K562 (cell line): ENCODE data around the gene GAL. TPM values are rescaled to one million over a fixed set of nuclear protein-coding genes. Genes with fewer than 3 reads are reported as not detected.

Source experiments
- ARID1B ChIP-seq: fragments of 450-650 bp; IDR thresholded peaks from 2 replicates; pipeline ENCODE4 v1.6.1; 2016; ENCODE audit warnings: antibody characterized with exemption, mild to moderate bottlenecking, inconsistent platforms
- ASH1L ChIP-seq: fragments of 450-650 bp; IDR thresholded peaks from 2 replicates; pipeline ENCODE4 v1.6.1; 2018; ENCODE audit warnings: borderline replicate concordance, mild to moderate bottlenecking, low read depth; ENCODE audit not compliant: partially characterized antibody
- ATF7 ChIP-seq: fragments of 450-650 bp; IDR thresholded peaks from 2 replicates; pipeline ENCODE4 v1.7.1; 2014; ENCODE audit warnings: mild to moderate bottlenecking, moderate library complexity
- BRCA1 ChIP-seq, 2 experiments: fragments of 450-650 bp in 1 of 2; sonication (generic) in 1 of 2; formaldehyde crosslinking in 1 of 2; IDR thresholded peaks; 2 replicates each; pipeline versions ENCODE4 v1.5.0 to v1.6.1; 2017 to 2020; ENCODE audit warnings: mild to moderate bottlenecking in 1 of 2, missing genetic modification reagents in 1 of 2
- CBX1 ChIP-seq: sonication (generic); IDR thresholded peaks from 2 replicates; pipeline ENCODE4 v1.6.1; 2016; ENCODE audit warnings: antibody characterized with exemption, low read depth, mild to moderate bottlenecking
- E2F3 ChIP-seq: fragments of 250-450 bp; sonication (Bioruptor Pico); IDR thresholded peaks from 2 replicates; pipeline ENCODE4 v1.4.0; 2020; ENCODE audit warnings: mild to moderate bottlenecking
- FOXA1 ChIP-seq: fragments of 450-650 bp; IDR thresholded peaks from 2 replicates; pipeline ENCODE4 v1.6.1; 2016; ENCODE audit warnings: mild to moderate bottlenecking, borderline replicate concordance
- FOXP1 ChIP-seq: sonication (generic); formaldehyde crosslinking; IDR thresholded peaks from 2 replicates; pipeline ENCODE4 v1.8.0; 2022; ENCODE audit warnings: mild to moderate bottlenecking, missing genetic modification reagents
- KDM1A ChIP-seq, 2 experiments: fragments of 450-650 bp; IDR thresholded peaks; 2 replicates each; pipeline ENCODE4 v1.6.1; 2016; ENCODE audit warnings: mild to moderate bottlenecking in 2 of 2
- MAFG ChIP-seq: fragments of 450-650 bp; conservative IDR thresholded peaks from 2 replicates; pipeline ENCODE4 v1.6.1; 2016; ENCODE audit warnings: missing genetic modification characterization, missing compliant biosample characterization
- NELFE ChIP-seq: IDR thresholded peaks from 2 replicates; pipeline ENCODE4 v1.6.1; 2011; ENCODE audit warnings: mild to moderate bottlenecking; ENCODE audit not compliant: insufficient read depth, insufficient read length
- PHF8 ChIP-seq: fragments of 200-600 bp; sonication (generic); IDR thresholded peaks from 2 replicates; pipeline ENCODE4 v1.6.1; 2012; ENCODE audit warnings: mixed run types, mild to moderate bottlenecking, inconsistent platforms, low read length, moderate library complexity, borderline replicate concordance
- PHTF2 ChIP-seq: fragments of 250-450 bp; sonication (Bioruptor Pico); IDR thresholded peaks from 2 replicates; pipeline ENCODE4 v1.5.0; 2021; ENCODE audit warnings: mild to moderate bottlenecking
- PRPF4 ChIP-seq: fragments of 200-400 bp; formaldehyde crosslinking; IDR thresholded peaks from one replicate; pipeline ENCODE4 v1.6.1; 2017; ENCODE audit warnings: low read length, low read depth, mild to moderate bottlenecking; ENCODE audit not compliant: insufficient read depth, poor library complexity, severe bottlenecking
- TAF1 ChIP-seq: IDR thresholded peaks from 2 replicates; pipeline ENCODE4 v1.6.1; 2011; ENCODE audit warnings: mild to moderate bottlenecking, low read length, moderate library complexity; ENCODE audit not compliant: insufficient read depth, control insufficient read depth, severe bottlenecking; ENCODE audit errors: extremely low read depth
- TBP ChIP-seq: optimal IDR thresholded peaks from 2 replicates; pipeline ENCODE3; 2011; ENCODE audit warnings: low read depth, low read length, improper control_type of control experiment
- TFAM ChIP-seq: fragments of 250-450 bp; sonication (Bioruptor Pico); conservative IDR thresholded peaks from 2 replicates; pipeline ENCODE4 v1.5.0; 2021; ENCODE audit warnings: mild to moderate bottlenecking, moderate library complexity
- ZNF134 ChIP-seq: fragments of 250-450 bp; sonication (Bioruptor Pico); conservative IDR thresholded peaks from 2 replicates; pipeline ENCODE4 v1.4.0; 2020
- ZNF232 ChIP-seq: sonication (generic); formaldehyde crosslinking; IDR thresholded peaks from 2 replicates; pipeline ENCODE4 v1.8.0; 2022; ENCODE audit warnings: mild to moderate bottlenecking, missing genetic modification reagents
- ZNF436 ChIP-seq: fragments of 250-450, 450-650 bp; sonication (Bioruptor Pico); formaldehyde crosslinking; IDR thresholded peaks from 2 replicates; pipeline ENCODE4 v1.7.0; 2020; ENCODE audit warnings: mild to moderate bottlenecking
- polyA plus RNA-seq, 8 experiments: library from polyadenylated mRNA; depleted of rRNA in 4 of 8; stranded (reverse) in 5 of 8; unstranded in 3 of 8; fragments of >200 nt; fragmentation: Nextera tagmentation in 2 of 8; fragmentation: Illumina TruSeq in 1 of 8; extraction: Ambion mirVana in 2 of 8; extraction: Trizol in 1 of 8; gene quantifications; 2 replicates each; pipeline versions ENCODE4 v1.2.1 to v1.2.3, GENCODE V29; 2011 to 2014; ENCODE audit warnings: inconsistent platforms in 1 of 8, missing spikeins in 1 of 8
- total RNA-seq, 7 experiments: library from RNA; depleted of rRNA in 6 of 7; stranded (reverse); fragments of >200 nt in 6 of 7; fragmentation: Illumina TruSeq in 2 of 7; extraction: Trizol in 2 of 7; gene quantifications; 2 replicates each; pipeline versions ENCODE4 v1.2.1 to v1.2.3, GENCODE V29; 2011 to 2021; ENCODE audit warnings: low replicate concordance in 1 of 7
- TF ChIP-seq, protein P1 (sequence below): fragments of 250-450 bp; sonication (Bioruptor Pico); IDR thresholded peaks from 2 replicates; pipeline ENCODE4 v1.4.0; 2020; ENCODE audit warnings: mild to moderate bottlenecking, moderate library complexity
- TF ChIP-seq, protein P2 (sequence below): sonication (generic); formaldehyde crosslinking; IDR thresholded peaks from 2 replicates; pipeline ENCODE4 v1.8.1; 2023; ENCODE audit warnings: mild to moderate bottlenecking, missing genetic modification reagents, moderate library complexity
- TF ChIP-seq, protein P3 (sequence below): fragments of 250-450 bp; sonication (Bioruptor Pico); IDR thresholded peaks from 2 replicates; pipeline ENCODE4 v1.8.0; 2021; ENCODE audit warnings: borderline replicate concordance, mild to moderate bottlenecking, moderate library complexity; ENCODE audit not compliant: poor library complexity, severe bottlenecking

GAL gene
- total and polyA plus RNA-seq, 9 of the 15 experiments (the other 6 are each of a cell fraction or from before 2014, with no cell fraction given): 10.6 to 119 (median 36.3) TPM

DNA sequence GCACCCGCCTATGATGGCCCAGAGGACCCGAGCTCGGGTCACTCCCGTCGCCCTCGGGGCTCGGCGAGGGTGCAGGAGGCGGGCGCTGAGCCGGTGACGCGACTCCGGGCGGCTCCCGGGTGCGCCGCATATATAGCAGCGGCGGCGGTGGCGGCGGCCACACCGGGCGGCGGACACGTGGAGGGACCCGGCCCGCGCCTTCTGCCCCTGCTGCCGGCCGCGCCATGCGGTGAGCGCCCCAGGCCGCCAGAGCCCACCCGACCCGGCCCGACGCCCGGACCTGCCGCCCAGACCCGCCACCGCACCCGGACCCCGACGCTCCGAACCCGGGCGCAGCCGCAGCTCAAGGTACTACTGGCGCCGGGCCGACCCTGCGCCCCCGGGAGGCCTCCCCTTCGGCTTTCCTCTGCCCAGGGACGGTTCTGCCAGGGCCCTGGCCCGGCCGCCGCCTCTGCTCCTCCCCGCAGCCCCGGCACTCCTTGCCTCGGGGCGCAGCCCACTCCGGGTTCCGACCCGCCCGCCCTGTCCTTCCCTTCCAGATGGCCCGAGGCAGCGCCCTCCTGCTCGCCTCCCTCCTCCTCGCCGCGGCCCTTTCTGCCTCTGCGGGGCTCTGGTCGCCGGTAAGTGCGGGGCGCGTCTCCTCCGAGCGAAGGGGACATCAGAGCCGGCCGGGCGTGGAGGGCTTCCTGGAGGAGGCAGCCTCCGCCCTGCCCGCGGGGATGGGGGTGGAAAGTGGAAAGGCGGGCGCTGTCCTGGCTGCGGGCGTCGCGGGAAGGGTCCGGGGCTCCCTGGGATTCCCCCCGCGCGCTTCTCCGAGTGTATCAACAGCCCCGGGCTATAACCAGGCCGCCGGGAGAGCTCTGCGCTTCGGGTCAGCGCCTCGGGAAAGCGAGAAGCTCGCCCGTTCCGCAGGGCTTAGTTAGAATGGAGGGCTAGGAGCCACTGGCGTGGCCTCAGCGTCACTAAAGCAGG is at the start of gene GAL (continued):
- TF ChIP-seq ZNF232 (CRISPR knock-in tag): no peak
- TF ChIP-seq FOXP1 (CRISPR knock-in tag): peak; percentile 69
- TF ChIP-seq, protein P1, sequence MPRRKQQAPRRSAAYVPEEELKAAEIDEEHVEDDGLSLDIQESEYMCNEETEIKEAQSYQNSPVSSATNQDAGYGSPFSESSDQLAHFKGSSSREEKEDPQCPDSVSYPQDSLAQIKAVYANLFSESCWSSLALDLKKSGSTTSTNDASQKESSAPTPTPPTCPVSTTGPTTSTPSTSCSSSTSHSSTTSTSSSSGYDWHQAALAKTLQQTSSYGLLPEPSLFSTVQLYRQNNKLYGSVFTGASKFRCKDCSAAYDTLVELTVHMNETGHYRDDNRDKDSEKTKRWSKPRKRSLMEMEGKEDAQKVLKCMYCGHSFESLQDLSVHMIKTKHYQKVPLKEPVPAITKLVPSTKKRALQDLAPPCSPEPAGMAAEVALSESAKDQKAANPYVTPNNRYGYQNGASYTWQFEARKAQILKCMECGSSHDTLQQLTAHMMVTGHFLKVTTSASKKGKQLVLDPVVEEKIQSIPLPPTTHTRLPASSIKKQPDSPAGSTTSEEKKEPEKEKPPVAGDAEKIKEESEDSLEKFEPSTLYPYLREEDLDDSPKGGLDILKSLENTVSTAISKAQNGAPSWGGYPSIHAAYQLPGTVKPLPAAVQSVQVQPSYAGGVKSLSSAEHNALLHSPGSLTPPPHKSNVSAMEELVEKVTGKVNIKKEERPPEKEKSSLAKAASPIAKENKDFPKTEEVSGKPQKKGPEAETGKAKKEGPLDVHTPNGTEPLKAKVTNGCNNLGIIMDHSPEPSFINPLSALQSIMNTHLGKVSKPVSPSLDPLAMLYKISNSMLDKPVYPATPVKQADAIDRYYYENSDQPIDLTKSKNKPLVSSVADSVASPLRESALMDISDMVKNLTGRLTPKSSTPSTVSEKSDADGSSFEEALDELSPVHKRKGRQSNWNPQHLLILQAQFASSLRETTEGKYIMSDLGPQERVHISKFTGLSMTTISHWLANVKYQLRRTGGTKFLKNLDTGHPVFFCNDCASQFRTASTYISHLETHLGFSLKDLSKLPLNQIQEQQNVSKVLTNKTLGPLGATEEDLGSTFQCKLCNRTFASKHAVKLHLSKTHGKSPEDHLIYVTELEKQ (CRISPR knock-in tag): no peak
- TF ChIP-seq ATF7: no peak
- TF ChIP-seq FOXA1: no peak
- TF ChIP-seq KDM1A (IDR thresholded peaks at IDR 0.05): peak; percentile 80 to 85
- TF ChIP-seq ZNF436 (CRISPR knock-in tag): peak; percentile 89
- no peak for TF ChIP-seq TFAM (CRISPR knock-in tag)
- peak; percentile 74; the same call in 1 of the 2 replicates for TF ChIP-seq CBX1
- TF ChIP-seq PHTF2 (CRISPR knock-in tag): no peak
- no peak for TF ChIP-seq ZNF134 (CRISPR knock-in tag)
- TF ChIP-seq, protein P2, sequence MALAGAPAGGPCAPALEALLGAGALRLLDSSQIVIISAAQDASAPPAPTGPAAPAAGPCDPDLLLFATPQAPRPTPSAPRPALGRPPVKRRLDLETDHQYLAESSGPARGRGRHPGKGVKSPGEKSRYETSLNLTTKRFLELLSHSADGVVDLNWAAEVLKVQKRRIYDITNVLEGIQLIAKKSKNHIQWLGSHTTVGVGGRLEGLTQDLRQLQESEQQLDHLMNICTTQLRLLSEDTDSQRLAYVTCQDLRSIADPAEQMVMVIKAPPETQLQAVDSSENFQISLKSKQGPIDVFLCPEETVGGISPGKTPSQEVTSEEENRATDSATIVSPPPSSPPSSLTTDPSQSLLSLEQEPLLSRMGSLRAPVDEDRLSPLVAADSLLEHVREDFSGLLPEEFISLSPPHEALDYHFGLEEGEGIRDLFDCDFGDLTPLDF (CRISPR knock-in tag): peak; percentile 26; the same call in 1 of the 2 replicates
- peak; percentile 67 for TF ChIP-seq TAF1
- no peak for TF ChIP-seq ASH1L
- TF ChIP-seq PHF8: peak; percentile 67; the same call in 1 of the 2 replicates
- TF ChIP-seq MAFG: no peak
- peak; percentile 47 for TF ChIP-seq NELFE
- peak; percentile 96 for TF ChIP-seq TBP
- TF ChIP-seq, protein P3, sequence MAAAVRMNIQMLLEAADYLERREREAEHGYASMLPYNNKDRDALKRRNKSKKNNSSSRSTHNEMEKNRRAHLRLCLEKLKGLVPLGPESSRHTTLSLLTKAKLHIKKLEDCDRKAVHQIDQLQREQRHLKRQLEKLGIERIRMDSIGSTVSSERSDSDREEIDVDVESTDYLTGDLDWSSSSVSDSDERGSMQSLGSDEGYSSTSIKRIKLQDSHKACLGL (CRISPR knock-in tag): no peak
- TF ChIP-seq ARID1B: no peak
- TF ChIP-seq E2F3 (CRISPR knock-in tag): no peak
- TF ChIP-seq BRCA1 (IDR thresholded peaks at IDR 0.05): no peak
- 0 out of 2 replicates have a peak, but pooled peaks have one; percentile 49 for TF ChIP-seq BRCA1 (CRISPR knock-in tag; IDR thresholded peaks at IDR 0.05)
- TF ChIP-seq PRPF4: peak; percentile 16
